NCI-H774 (cell line): ENCODE data around the gene CLN6.
"Not testable (repeated sequence)": the region's sequence is repeated elsewhere in the genome, so short reads cannot be mapped to it uniquely, and the experiment has no call there.

Source experiments
- DNase-seq: peaks from one replicate; lab custom pipeline; 2025; lab: John Stamatoyannopoulos, UW

CLN6 gene

GRCh38 chr15:68206711-68207151, 22.8 kb downstream of the CLN6 start:
- DNase-seq: no peak

GRCh38 chr15:68205954-68206539, 23.5 kb downstream of the CLN6 start:
- no peak for DNase-seq

DNA sequence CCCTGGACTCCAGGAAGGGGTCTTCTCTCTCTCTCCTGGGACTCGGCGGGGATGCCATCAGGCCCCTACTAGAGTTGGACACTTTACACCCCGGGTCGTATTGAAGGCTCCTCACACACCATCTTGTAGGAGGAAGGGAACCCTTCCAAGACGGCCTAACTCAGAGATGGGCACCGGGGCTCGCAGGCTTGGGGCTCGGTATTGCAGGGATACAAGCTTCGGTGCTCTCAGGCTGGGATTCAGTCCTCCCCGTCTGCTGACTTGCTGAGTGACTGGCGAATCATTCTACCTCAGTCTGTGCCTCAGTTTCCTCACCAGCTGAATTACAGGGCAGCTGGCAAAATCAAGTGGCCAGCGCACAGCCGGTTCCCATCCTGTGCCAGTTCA, 24.0 kb downstream of the CLN6 start:
- DNase-seq: no peak

- DNase-seq: no peak
Observed at GRCh38 chr15:68204776-68205557, 24.6 kb downstream of the CLN6 start, which contains the start of gene CALML4. TSS of gene CALML4 (minus strand) at chr15:68205332. CDS start at chr15:68205247, 85 bp downstream.

DNA sequence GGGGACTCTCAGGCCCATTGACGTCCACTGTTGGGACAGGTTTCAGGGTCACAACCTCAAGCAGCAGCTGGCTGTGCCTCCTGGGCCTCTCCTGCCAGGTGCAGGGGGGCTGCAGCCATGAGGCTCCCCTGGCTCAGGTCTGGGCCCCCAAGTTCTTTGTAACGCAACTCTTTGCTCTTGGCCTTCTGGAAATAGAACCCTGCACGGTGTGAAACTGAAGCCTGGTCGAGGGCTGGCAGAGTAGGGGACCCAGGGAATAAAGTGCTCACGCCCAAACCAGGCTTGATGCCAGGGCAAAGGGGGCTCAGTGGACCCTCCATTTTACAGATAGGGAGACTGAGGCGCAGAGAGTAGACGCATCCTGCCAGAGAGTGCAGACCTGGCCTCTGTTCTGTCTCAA, 25.2 kb downstream of the CLN6 start:
- no peak for DNase-seq

DNA sequence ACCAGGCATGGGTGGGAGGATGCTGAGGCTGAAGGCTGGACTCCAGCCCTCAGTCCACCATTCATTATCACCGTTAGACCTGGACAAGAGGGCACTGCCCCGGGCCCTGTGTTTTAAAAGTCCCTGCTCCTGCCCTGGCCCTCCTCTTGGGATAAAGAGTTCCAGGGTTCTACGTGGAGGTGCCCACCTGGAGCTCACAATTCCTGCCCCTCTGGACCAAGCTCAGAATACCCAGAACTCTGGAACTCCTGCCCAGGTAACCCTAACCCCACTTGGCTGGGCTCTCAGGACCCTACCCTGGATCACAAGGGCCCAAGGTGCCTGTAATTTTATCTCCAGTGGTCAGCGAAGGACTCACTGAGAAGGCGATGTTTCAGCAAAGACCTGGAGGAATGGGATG, 25.6 kb downstream of the CLN6 start:
- no peak for DNase-seq

DNA sequence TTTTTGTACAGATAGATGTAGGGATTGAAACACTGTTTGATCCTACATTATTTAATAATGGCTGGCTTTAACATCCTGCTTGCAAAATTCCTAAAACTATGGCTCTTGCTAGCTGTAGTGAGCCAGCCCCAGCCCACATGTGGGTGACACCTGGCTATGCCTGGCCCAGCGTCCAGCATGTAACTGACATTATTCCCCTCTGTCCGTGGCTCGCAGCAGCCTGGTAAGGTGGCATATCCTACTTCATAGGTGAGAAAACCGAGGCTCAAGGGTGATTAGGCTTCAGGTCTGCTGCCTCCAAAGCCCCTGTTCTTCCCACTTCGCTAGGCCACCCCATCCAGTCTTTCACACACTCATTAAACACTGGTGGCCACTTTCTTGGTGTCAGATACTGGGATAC, 26.0 kb downstream of the CLN6 start:
- no peak for DNase-seq

- not testable (repeated sequence) for DNase-seq
Observed at GRCh38 chr15:68202994-68203393, 26.5 kb downstream of the CLN6 start.

- DNase-seq: no peak
Observed at GRCh38 chr15:68201879-68202261, 27.7 kb downstream of the CLN6 start.

DNA sequence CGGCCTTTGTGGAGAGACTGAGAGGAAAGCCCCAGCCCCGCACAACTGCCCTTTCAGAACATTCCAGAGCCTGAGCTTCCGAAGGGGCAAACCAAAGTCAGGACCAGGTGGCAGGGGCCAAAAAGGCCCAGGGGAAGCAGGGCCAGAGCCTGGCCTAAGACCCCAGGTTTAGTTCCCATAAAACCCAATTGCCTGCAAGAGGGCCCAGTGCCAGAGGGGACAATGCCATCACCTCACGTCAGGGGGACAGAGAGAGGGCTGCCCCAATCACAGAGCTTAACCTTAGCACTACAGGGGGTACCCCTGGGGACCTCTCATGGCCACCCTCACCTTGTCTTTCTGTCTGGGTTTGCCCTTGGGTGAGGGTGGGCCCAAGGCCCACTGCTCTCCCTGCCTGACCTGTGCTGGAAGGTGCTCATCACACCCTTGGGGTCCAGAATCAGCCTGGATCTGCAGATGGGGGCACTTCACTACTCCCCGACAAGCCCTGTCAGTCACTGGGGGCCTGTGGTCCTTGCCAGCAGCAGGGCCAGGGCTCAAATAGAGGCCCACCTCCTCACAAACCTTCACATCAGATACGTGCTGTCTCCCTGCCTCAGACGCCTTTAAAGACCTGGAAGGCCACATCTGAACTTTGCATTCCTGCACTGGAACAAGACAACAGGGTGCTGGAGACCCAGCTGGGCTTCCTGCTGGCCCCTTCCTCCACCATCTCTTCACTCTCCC, 28.2 kb downstream of the CLN6 start:
- no peak for DNase-seq

GRCh38 chr15:68200016-68200861, 29.3 kb downstream of the CLN6 start:
- no peak for DNase-seq

- no peak for DNase-seq
Observed at GRCh38 chr15:68199340-68199739, 30.2 kb downstream of the CLN6 start.

DNA sequence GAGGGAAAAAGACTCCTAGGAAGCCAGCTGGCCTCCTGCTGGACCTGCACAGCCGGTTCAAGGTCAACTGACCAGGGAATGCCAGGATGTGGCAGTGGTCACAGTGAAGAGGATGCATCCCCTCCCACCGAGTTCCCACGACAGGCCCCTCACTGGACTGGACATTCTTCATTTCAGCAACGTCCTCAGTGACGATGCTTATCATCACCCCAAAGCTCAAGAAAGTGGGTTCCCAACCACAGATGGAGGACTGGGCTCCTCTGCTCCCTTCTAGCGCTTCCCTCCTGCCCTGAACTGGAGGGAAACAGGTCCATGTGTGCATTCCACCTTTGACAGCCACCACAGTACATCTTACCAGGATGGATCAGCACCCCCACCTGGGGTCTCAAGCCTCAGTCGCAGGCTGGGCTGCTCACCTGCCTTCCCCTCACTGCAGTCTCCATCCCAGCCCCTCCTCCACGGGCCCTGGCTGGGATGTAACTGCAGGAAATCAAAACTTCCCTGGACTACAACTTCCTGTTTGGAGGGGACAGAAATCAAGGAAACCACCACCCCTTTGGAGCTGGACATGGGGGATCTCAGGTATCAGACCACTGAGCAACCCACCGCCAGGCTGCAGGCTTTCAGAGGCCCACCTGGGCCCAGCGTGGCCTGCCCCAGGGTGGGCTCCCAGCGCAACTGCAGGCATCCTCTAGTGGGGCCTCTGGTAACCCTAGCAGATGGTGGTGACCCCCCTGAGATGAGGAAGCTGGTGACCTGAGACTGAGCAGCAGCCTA, 31.7 kb downstream of the CLN6 start:
- DNase-seq: no peak

DNA sequence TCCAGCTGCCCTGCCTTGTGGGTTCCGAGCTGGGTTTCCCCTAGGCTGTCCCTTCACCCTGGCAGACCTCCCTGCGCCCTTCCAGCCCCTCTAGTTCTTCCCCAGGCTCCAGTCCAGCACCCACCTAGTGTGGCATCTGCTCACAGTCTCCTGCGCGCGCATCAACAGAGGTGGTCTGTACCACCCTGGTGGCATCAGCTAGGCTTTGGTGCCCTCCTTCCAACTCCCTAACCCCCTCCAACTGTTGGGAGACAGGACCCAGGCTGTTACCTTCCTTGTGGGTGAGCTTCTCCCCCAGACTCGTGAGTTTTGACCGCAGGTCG, 32.4 kb downstream of the CLN6 start:
- no peak for DNase-seq

DNA sequence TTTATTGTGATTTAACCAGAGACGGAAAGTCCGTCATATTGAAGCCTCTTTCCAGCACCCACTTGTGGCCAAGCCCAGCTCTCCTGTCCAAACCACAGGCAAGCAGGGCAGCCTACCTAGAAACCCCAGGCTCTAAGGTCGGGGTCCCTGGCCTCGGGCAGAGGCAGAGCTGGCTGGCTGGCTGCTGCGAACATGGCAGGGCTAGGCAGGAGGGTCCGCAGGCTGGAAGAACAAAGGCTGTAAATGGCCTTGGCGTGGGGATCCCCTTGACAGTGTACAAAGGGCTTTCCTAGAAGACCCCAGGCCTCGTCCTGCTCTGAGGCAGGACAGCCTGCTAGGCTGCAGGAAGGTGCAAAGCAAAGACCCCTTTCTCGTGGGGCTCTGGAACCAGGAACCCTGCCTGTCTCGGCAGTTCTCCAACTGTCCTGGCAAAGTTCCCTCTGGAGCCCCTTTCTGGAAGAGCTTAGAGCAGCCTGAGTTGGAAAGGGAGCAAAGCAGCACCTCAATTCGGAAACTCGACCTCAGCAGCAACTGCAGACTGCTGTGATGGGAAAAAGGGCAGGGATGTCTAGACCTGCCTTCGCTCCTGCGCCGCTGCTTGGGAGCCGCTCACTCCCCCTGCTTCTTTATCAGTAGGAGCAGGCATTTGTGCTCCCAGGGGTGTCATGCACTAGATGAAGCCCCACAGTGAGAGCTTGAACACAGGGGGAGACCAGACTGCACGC, 32.9 kb downstream of the CLN6 start:
- DNase-seq: no peak

GRCh38 chr15:68195336-68196112, 34.0 kb downstream of the CLN6 start:
- no peak for DNase-seq

- DNase-seq: no peak
Observed at GRCh38 chr15:68192804-68193486, 36.6 kb downstream of the CLN6 start.

DNA sequence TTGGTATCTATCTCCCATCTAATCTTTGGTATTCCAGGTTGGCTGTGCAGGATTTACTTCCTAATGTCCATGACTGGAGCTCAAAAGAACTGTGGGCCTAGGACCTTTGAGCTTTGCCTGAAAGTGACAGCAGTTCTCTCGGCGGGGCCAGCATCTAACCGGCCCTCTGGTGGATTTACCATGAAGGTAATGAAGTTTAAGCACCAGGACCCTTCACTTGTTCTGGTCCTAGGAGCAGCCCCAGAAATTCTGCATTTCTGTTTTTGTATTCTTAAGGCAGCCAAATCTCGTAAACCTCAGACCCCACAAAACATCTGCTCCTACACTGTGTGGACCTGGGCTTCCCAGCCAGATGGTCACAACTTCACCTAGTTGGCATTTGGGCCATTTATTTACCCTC, 37.4 kb downstream of the CLN6 start:
- no peak for DNase-seq

DNA sequence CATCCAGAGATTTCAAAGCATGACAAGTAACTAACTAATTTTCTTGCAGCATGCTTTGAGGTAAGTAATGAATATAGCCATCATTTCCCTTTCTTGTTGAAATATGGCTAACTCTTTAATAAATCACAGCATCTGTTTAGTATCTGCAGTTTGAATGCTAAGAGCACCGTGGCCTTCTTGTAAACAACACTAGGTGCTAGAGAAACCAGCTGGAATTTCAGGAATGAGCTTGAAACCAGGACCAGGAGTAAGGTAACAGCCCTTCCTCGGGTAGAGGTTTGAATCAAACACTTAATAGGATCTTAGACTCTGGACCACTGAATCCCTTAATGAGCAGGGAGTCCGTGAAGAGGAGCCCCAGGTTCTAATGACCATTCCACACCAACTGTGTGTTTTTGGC, 38.0 kb downstream of the CLN6 start:
- DNase-seq: no peak
